SK-N-SH (cell line): ENCODE data around the gene PARN. TPM values are rescaled to one million over a fixed set of nuclear protein-coding genes. Genes with fewer than 3 reads are reported as not detected.

Experiments
- CTCF ChIA-PET: fragments of 300-600, 350-600 bp; formaldehyde crosslinking; extraction: SDS; loops from one replicate; lab custom pipeline; 2021; lab: Yijun Ruan, JAX
- POLR2A ChIA-PET: fragments of 350-600 bp; sonication (Branson Sonifier 250); formaldehyde crosslinking; extraction: SDS; loops from one replicate; lab custom pipeline; 2020; ENCODE audit warnings: antibody characterized with exemption, inconsistent platforms; lab: Yijun Ruan, JAX
- DNase-seq: peaks from one replicate; pipeline ENCODE4 v3.0.0; 2012
- H2AFZ ChIP-seq: fragments of 200-600 bp; sonication (generic); 2 replicates; pipeline ENCODE4 v1.8.1; 2016; ENCODE audit warnings: antibody characterized with exemption, mild to moderate bottlenecking, low read depth
- H3F3A ChIP-seq: fragments of 200-600 bp; sonication (generic); replicated peaks from 2 replicates; pipeline ENCODE3; 2016; ENCODE audit warnings: antibody characterized with exemption, mild to moderate bottlenecking; ENCODE audit not compliant: insufficient read depth
- H3K27ac ChIP-seq, 2 experiments: fragments of 200-500 bp in 1 of 2; fragments of 200-600 bp in 1 of 2; sonication (Bioruptor generic) in 1 of 2; sonication (generic), shearing (Covaris generic) in 1 of 2; 2 replicates each; pipeline versions ENCODE4 v1.5.1 to v1.6.1; 2014 to 2016; ENCODE audit warnings: low read depth in 2 of 2, inconsistent platforms in 1 of 2, low read length in 1 of 2, mild to moderate bottlenecking in 1 of 2, mixed read lengths in 1 of 2
- H3K27me3 ChIP-seq: fragments of 200-600 bp; sonication (generic), shearing (Covaris generic); 2 replicates; pipeline ENCODE4 v1.6.1; 2016; ENCODE audit warnings: mixed run types; ENCODE audit not compliant: insufficient read depth
- H3K36me3 ChIP-seq, 2 experiments: fragments of 200-500 bp in 1 of 2; fragments of 200-600 bp in 1 of 2; sonication (Bioruptor generic) in 1 of 2; sonication (generic) in 1 of 2; replicated peaks in 1 of 2; 2 replicates each; pipeline versions ENCODE3 to v1.5.1; 2014 to 2016; ENCODE audit warnings: low read length in 1 of 2, mild to moderate bottlenecking in 1 of 2; ENCODE audit not compliant: insufficient read depth in 2 of 2, control insufficient read depth in 1 of 2
- H3K4me1 ChIP-seq, 2 experiments: fragments of 200-500 bp in 1 of 2; fragments of 200-600 bp in 1 of 2; sonication (Bioruptor generic) in 1 of 2; sonication (generic), shearing (Covaris generic) in 1 of 2; 2 replicates each; pipeline versions ENCODE4 v1.5.1 to v1.6.1; 2014 to 2016; ENCODE audit warnings: low read depth in 1 of 2, low read length in 1 of 2, mixed run types in 1 of 2; ENCODE audit not compliant: insufficient read depth in 2 of 2, control insufficient read depth in 1 of 2
- H3K4me2 ChIP-seq: fragments of 200-600 bp; sonication (generic), shearing (Covaris generic); 2 replicates; pipeline ENCODE4 v1.6.1; 2017; ENCODE audit warnings: mixed run types
- H3K4me3 ChIP-seq, 2 experiments: fragments of 200-500 bp in 1 of 2; fragments of 200-600 bp in 1 of 2; sonication (Bioruptor generic) in 1 of 2; sonication (generic), shearing (Covaris generic) in 1 of 2; 2 replicates each; pipeline versions ENCODE4 v1.5.1 to v1.8.1; 2014 to 2016; ENCODE audit warnings: low read depth in 2 of 2, inconsistent platforms in 1 of 2, low read length in 1 of 2, mild to moderate bottlenecking in 1 of 2, mixed read lengths in 1 of 2, moderate library complexity in 1 of 2
- H3K79me2 ChIP-seq: fragments of 200-600 bp; sonication (generic); 2 replicates; pipeline ENCODE4 v1.8.1; 2017; ENCODE audit warnings: mild to moderate bottlenecking; ENCODE audit not compliant: insufficient read depth
- H3K9ac ChIP-seq: fragments of 200-600 bp; sonication (generic); 2 replicates; pipeline ENCODE4 v1.6.1; 2017; ENCODE audit warnings: mixed run types
- H3K9me2 ChIP-seq: fragments of 200-600 bp; sonication (generic); 2 replicates; pipeline ENCODE4 v1.6.1; 2017; ENCODE audit warnings: mixed run types
- H3K9me3 ChIP-seq: fragments of 200-600 bp; sonication (generic); 2 replicates; pipeline ENCODE4 v1.6.1; 2017; ENCODE audit warnings: mixed run types, mild to moderate bottlenecking, moderate library complexity
- H4K20me1 ChIP-seq: fragments of 200-600 bp; sonication (generic); 2 replicates; pipeline ENCODE4 v1.6.1; 2017; ENCODE audit warnings: mild to moderate bottlenecking, mixed run types; ENCODE audit not compliant: insufficient read depth
- CHD2 ChIP-seq: fragments of 150-350 bp; IDR thresholded peaks from 2 replicates; pipeline ENCODE4 v1.6.1; 2018; ENCODE audit warnings: low read length; ENCODE audit not compliant: partially characterized antibody
- CTCF ChIP-seq: fragments of 200-600 bp; sonication (generic); IDR thresholded peaks from 2 replicates; pipeline ENCODE4 v1.6.1; 2017; ENCODE audit warnings: antibody characterized with exemption, mild to moderate bottlenecking, moderate library complexity
- ELF1 ChIP-seq: IDR thresholded peaks from 2 replicates; pipeline ENCODE4 v1.4.0; 2012
- EP300 ChIP-seq, 2 experiments: IDR thresholded peaks; 2 replicates each; pipeline versions ENCODE4 v1.4.0 to v1.6.1; 2012; ENCODE audit warnings: borderline replicate concordance in 1 of 2, low read depth in 1 of 2, low read length in 1 of 2
- EZH2phosphoT487 ChIP-seq: fragments of 200-600 bp; sonication (generic); IDR thresholded peaks from 2 replicates; pipeline ENCODE4 v1.6.1; 2017; ENCODE audit warnings: low read depth, mixed run types, mild to moderate bottlenecking, antibody characterized with exemption, moderate library complexity, borderline replicate concordance
- FOXM1 ChIP-seq: IDR thresholded peaks from 2 replicates; pipeline ENCODE4 v1.4.0; 2012; ENCODE audit warnings: low read depth, mild to moderate bottlenecking
- MAX ChIP-seq: IDR thresholded peaks from 2 replicates; pipeline ENCODE4 v1.4.0; 2012; ENCODE audit warnings: low read depth
- MXI1 ChIP-seq: IDR thresholded peaks from 2 replicates; pipeline ENCODE4 v1.6.1; 2012; ENCODE audit warnings: mild to moderate bottlenecking, low read depth, low read length, improper control_type of control experiment
- NFIC ChIP-seq: IDR thresholded peaks from 2 replicates; pipeline ENCODE4 v1.4.0; 2012; ENCODE audit warnings: borderline replicate concordance
- NRF1 ChIP-seq: IDR thresholded peaks from 2 replicates; pipeline ENCODE4 v1.6.1; 2012; ENCODE audit warnings: low read depth, mild to moderate bottlenecking, low read length
- POLR2AphosphoS5 ChIP-seq: IDR thresholded peaks from 2 replicates; pipeline ENCODE4 v1.6.1; 2012; ENCODE audit warnings: low read depth, low read length
- RAD21 ChIP-seq: IDR thresholded peaks from 2 replicates; pipeline ENCODE4 v1.6.1; 2012; ENCODE audit warnings: mild to moderate bottlenecking, low read length
- RFX5 ChIP-seq: IDR thresholded peaks from 2 replicates; pipeline ENCODE4 v1.6.1; 2012; ENCODE audit warnings: mild to moderate bottlenecking, improper control_type of control experiment, low read length
- SIN3A ChIP-seq: IDR thresholded peaks from 2 replicates; pipeline ENCODE4 v1.6.1; 2012; ENCODE audit warnings: low read depth, mild to moderate bottlenecking, low read length, moderate library complexity, borderline replicate concordance
- TAF1 ChIP-seq: IDR thresholded peaks from 2 replicates; pipeline ENCODE4 v1.6.1; 2012; ENCODE audit warnings: low read depth, mild to moderate bottlenecking, low read length, moderate library complexity, borderline replicate concordance
- TCF12 ChIP-seq: IDR thresholded peaks from 2 replicates; pipeline ENCODE4 v1.4.0; 2012
- TEAD4 ChIP-seq: IDR thresholded peaks from 2 replicates; pipeline ENCODE4 v1.4.0; 2012; ENCODE audit warnings: mild to moderate bottlenecking, borderline replicate concordance; ENCODE audit not compliant: insufficient read depth
- WGBS: methylation state at CpG from one replicate; pipeline ENCODE4 v1.1.6; 2017; ENCODE audit warnings: low lambda C conversion rate; 5-methylcytosine and 5-hydroxymethylcytosine counted together
- polyA plus RNA-seq, 3 experiments: library from polyadenylated mRNA; depleted of rRNA; stranded (reverse); fragments of >200 nt; gene quantifications; 2 replicates each; pipeline ENCODE4 v1.2.3, GENCODE V29; 2012
- TF ChIP-seq, protein P1 (sequence below): fragments of 150-350 bp; IDR thresholded peaks from 2 replicates; pipeline ENCODE4 v1.6.1; 2017; ENCODE audit warnings: antibody characterized with exemption, low read length, low read depth, borderline replicate concordance
- TF ChIP-seq, protein P2 (sequence below): IDR thresholded peaks from 2 replicates; pipeline ENCODE4; 2012

Gene PARN
- polyA plus RNA-seq, 1 of the 3 experiments (the other 2 are of a cell fraction) = 20.5 TPM

- H3K4me3 ChIP-seq = no peak overlapping the region
- H3F3A ChIP-seq = no peaks in the 10 kb centered on the region
- no peaks in the 10 kb centered on the region for H3K9me3 ChIP-seq
- H3K36me3 ChIP-seq = peaks cover 15 to 35% of the 10 kb centered on the region in 2 experiments
- H3K9ac ChIP-seq = no peak overlapping the region
- no peak overlapping the region for H3K27ac ChIP-seq
- no peaks in the 10 kb centered on the region; the same call in 1 of the 2 replicates for H3K79me2 ChIP-seq
- no peak overlapping the region for H2AFZ ChIP-seq
- no peaks in the 10 kb centered on the region for H3K4me1 ChIP-seq
- H3K9me2 ChIP-seq = no peaks in the 10 kb centered on the region
- no peaks in the 10 kb centered on the region for H3K27me3 ChIP-seq
- DNase-seq = no peak
- no peaks in the 10 kb centered on the region for H4K20me1 ChIP-seq
- CTCF ChIA-PET = no interaction called here
- POLR2A ChIA-PET = no interaction called here
- TF ChIP-seq POLR2AphosphoS5 (no peak), SIN3A (no peak), RFX5 (no peak)
- TF ChIP-seq, protein P1, sequence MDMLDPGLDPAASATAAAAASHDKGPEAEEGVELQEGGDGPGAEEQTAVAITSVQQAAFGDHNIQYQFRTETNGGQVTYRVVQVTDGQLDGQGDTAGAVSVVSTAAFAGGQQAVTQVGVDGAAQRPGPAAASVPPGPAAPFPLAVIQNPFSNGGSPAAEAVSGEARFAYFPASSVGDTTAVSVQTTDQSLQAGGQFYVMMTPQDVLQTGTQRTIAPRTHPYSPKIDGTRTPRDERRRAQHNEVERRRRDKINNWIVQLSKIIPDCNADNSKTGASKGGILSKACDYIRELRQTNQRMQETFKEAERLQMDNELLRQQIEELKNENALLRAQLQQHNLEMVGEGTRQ = no peak
- TF ChIP-seq, protein P2, sequence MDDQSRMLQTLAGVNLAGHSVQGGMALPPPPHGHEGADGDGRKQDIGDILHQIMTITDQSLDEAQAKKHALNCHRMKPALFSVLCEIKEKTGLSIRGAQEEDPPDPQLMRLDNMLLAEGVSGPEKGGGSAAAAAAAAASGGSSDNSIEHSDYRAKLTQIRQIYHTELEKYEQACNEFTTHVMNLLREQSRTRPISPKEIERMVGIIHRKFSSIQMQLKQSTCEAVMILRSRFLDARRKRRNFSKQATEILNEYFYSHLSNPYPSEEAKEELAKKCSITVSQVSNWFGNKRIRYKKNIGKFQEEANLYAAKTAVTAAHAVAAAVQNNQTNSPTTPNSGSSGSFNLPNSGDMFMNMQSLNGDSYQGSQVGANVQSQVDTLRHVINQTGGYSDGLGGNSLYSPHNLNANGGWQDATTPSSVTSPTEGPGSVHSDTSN = no peak
- H3K4me2 ChIP-seq = no peak overlapping the region
- 92% methylated on average over 2 of the region's 2 CpGs for WGBS
These were observed 57.5 kb downstream of the PARN start for GRCh38 chr16:14572535-14572934.

DNA sequence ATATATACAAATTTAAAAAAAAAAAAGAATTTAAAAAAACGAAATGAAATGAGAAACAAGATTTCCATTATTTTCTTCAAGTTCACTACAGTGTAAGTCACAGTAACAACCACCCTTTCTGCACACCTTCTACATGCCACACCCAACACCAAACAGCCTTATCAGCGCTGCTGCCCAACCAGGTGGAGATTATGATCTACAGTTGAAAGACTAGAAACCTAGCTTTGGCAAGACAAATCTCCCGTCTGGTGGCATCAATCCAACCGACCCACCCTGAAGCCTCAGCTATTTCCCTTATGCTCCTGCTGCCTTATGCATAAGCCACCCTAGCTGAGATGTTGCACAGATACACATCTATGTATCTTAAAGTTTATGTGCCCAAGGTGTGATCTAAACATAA, 60.8 kb downstream of the PARN start:
- H3K4me3 ChIP-seq = no peak overlapping the region
- no peak overlapping the region for H3K27ac ChIP-seq
- no peak overlapping the region for H3K4me2 ChIP-seq
- no peaks in the 10 kb centered on the region for H4K20me1 ChIP-seq
- H3F3A ChIP-seq = no peaks in the 10 kb centered on the region
- H3K79me2 ChIP-seq = no peaks in the 10 kb centered on the region; the same call in 1 of the 2 replicates
- ChIA-PET CTCF (interaction anchor here (1.1 kb wide), 1 partner anchor 11 kb away, joined by 3 read pairs; no protein-coding TSS in a partner anchor), POLR2A (no interaction called here)
- 92% methylated on average over 4 of the region's 4 CpGs for WGBS
- no peaks in the 10 kb centered on the region for H3K9me3 ChIP-seq
- no peak for DNase-seq
- no peak overlapping the region for H2AFZ ChIP-seq
- no peak overlapping the region for H3K9ac ChIP-seq
- H3K4me1 ChIP-seq = peaks cover 3 to 9% of the 10 kb centered on the region in 2 experiments; a peak in 2 of 4 replicates
- H3K27me3 ChIP-seq = no peaks in the 10 kb centered on the region
- peaks cover 3 to 6% of the 10 kb centered on the region in 2 experiments for H3K36me3 ChIP-seq
- TF ChIP-seq EZH2phosphoT487 = no peak
- TF ChIP-seq TAF1 = no peak
- no peak for TF ChIP-seq NFIC
- no peak for TF ChIP-seq CHD2
- TF ChIP-seq CTCF = no peak
- TF ChIP-seq EP300 (IDR thresholded peaks at IDR 0.05; ENCODE audit: borderline replicate concordance in 1 of 2, low read depth in 1 of 2, low read length in 1 of 2) = no peak
- no peak for TF ChIP-seq TCF12
- no peak for TF ChIP-seq MXI1
- no peak for TF ChIP-seq TEAD4
- TF ChIP-seq ELF1 = no peak
- no peak for TF ChIP-seq RAD21
- TF ChIP-seq MAX = no peak
- TF ChIP-seq NRF1 = no peak
- TF ChIP-seq, protein P2 = no peak
- TF ChIP-seq FOXM1 = no peak
- no peaks in the 10 kb centered on the region for H3K9me2 ChIP-seq
